Testis (tissue), 2 donors: Measurements from ENCODE around the gene RBM39.
"Not testable (repeated sequence)": the region's sequence is repeated elsewhere in the genome, so short reads cannot be mapped to it uniquely, and the experiment has no call there.

ENCODE experiments used
- CTCF ChIP-seq, 3 experiments: fragments of 450-650 bp in 2 of 3; fragments of 200-600 bp in 1 of 3; sonication (generic) in 1 of 3; IDR thresholded peaks; one replicate each; pipeline ENCODE4 v1.5.1; 2016 to 2019; ENCODE audit warnings: antibody characterized with exemption in 3 of 3, mild to moderate bottlenecking in 2 of 3, moderate library complexity in 1 of 3
- POLR2A ChIP-seq: fragments of 450-650 bp; IDR thresholded peaks from one replicate; pipeline ENCODE4 v1.6.1; 2017; ENCODE audit warnings: antibody characterized with exemption, mild to moderate bottlenecking, moderate library complexity

DNA sequence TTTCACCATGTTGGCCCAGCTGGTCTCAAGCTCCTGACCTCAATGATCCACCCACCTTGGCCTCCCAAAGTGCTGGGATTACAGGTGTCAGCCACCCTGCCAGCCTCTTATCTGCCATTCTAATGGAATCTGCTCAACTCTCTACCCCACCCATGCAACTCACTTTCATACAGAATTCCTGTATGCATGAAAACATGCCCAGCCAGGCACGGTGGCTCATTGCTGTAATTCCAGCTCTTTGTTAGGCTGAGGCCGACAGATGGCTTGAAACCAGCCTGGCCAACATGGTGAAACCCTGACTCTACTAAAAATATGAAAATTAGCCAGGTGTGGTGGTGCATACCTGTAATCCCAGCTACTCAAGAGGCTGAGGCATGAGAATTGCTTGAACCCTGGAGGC, 22.9 kb upstream of the RBM39 start:
- TF ChIP-seq POLR2A; CTCF (IDR thresholded peaks at IDR 0.05): not testable (repeated sequence)
